PC-9 (cell line): ENCODE data around the gene TRIP13. TPM values are rescaled to one million over a fixed set of nuclear protein-coding genes. Genes with fewer than 3 reads are reported as not detected.
A peak's percentile ranks its signal among the peaks of the same experiment; 100 is the strongest.
"Not testable (repeated sequence)": the region's sequence is repeated elsewhere in the genome, so short reads cannot be mapped to it uniquely, and the experiment has no call there.

Source experiments
- BruUV-seq: library from RNA; stranded (reverse); fragments of 400-500 nt; replicated peaks from 2 replicates; lab custom pipeline; 2021; lab: Mats Ljungman, UMichigan
- CTCF ChIA-PET: fragments of 300-600 bp; sonication (Branson Sonifier 250); formaldehyde crosslinking; loops from one replicate; lab custom pipeline; 2022; ENCODE audit warnings: antibody characterized with exemption; lab: Charles Lee
- POLR2A ChIA-PET: fragments of 300-600 bp; sonication (Branson Sonifier 250); formaldehyde crosslinking; loops from one replicate; lab custom pipeline; 2022; ENCODE audit warnings: antibody characterized with exemption; ENCODE audit not compliant: unreplicated experiment; lab: Charles Lee
- DNase-seq, 2 experiments: peaks; one replicate each; pipeline versions ENCODE4 v3.0.0 to v3.0.0-alpha.2; 2015 to 2022; ENCODE audit warnings: mixed read lengths in 1 of 2
- H2AFZ ChIP-seq: fragments of 200-600 bp; sonication (generic); 2 replicates; pipeline ENCODE4 v1.8.1; 2017; ENCODE audit warnings: antibody characterized with exemption
- H3F3A ChIP-seq: fragments of 200-600 bp; sonication (generic); 2 replicates; pipeline ENCODE4 v1.8.1; 2017; ENCODE audit warnings: antibody characterized with exemption, mild to moderate bottlenecking, low read depth; ENCODE audit not compliant: insufficient read depth
- H3K27ac ChIP-seq: fragments of 200-600 bp; sonication (generic); 2 replicates; pipeline ENCODE4 v1.6.1; 2016; ENCODE audit warnings: mixed run types
- H3K27me3 ChIP-seq: fragments of 200-600 bp; sonication (generic); 2 replicates; pipeline ENCODE4 v1.6.1; 2016; ENCODE audit warnings: low read depth, mixed run types; ENCODE audit not compliant: insufficient read depth
- H3K36me3 ChIP-seq: fragments of 200-600 bp; sonication (generic); 2 replicates; pipeline ENCODE4 v1.6.1; 2016; ENCODE audit warnings: low read depth, mixed run types
- H3K4me1 ChIP-seq: fragments of 200-600 bp; sonication (generic); replicated peaks from 2 replicates; pipeline ENCODE4 v1.6.1; 2016; ENCODE audit warnings: mixed run types; ENCODE audit not compliant: insufficient read depth
- H3K4me2 ChIP-seq: fragments of 200-600 bp; sonication (generic); 2 replicates; pipeline ENCODE4 v1.6.1; 2017; ENCODE audit warnings: mixed run types
- H3K4me3 ChIP-seq: fragments of 200-600 bp; sonication (generic); 2 replicates; pipeline ENCODE4 v1.6.1; 2016; ENCODE audit warnings: mixed run types
- H3K79me2 ChIP-seq: fragments of 200-600 bp; sonication (generic); 2 replicates; pipeline ENCODE4 v1.6.1; 2017; ENCODE audit warnings: low read depth, mixed run types
- H3K9me2 ChIP-seq: fragments of 200-600 bp; sonication (generic); 2 replicates; pipeline ENCODE4 v1.8.1; 2017; ENCODE audit warnings: mild to moderate bottlenecking; ENCODE audit not compliant: insufficient read depth
- H3K9me3 ChIP-seq: fragments of 200-600 bp; sonication (generic); 2 replicates; pipeline ENCODE4 v1.8.1; 2016; ENCODE audit warnings: low read depth; ENCODE audit not compliant: insufficient read depth
- H4K20me1 ChIP-seq: fragments of 200-600 bp; sonication (generic); 2 replicates; pipeline ENCODE4 v1.8.1; 2017; ENCODE audit not compliant: insufficient read depth
- CTCF ChIP-seq: fragments of 200-600 bp; sonication (generic); conservative IDR thresholded peaks from 2 replicates; pipeline ENCODE4 v1.6.1; 2017; ENCODE audit warnings: mixed run types, antibody characterized with exemption, mild to moderate bottlenecking, moderate library complexity
- EZH2 ChIP-seq: fragments of 200-600 bp; sonication (generic); IDR thresholded peaks from 2 replicates; pipeline ENCODE4 v1.8.0; 2017; ENCODE audit warnings: antibody characterized with exemption, low read depth
- intact Hi-C: fragments of 100-400 bp; cut with micrococcal nuclease; formaldehyde crosslinking; loops from one replicate; pipeline ENCODE4 v1.10.0; 2022; ENCODE audit not compliant: unreplicated experiment
- total RNA-seq: library from RNA; stranded (reverse); gene quantifications from 2 replicates; pipeline ENCODE4 v1.2.3, GENCODE V29; 2021

Gene TRIP13
- total RNA-seq, 1 experiment from 2014 or later, result 74.0 TPM

- Histone ChIP-seq H3K27me3 (no peaks in the 10 kb centered on the region), H3K4me1 (no peaks in the 10 kb centered on the region), H3K9me3 (no peaks in the 10 kb centered on the region), H3K9me2 (no peaks in the 10 kb centered on the region), H3F3A (no peaks in the 10 kb centered on the region; the same call in 1 of the 2 replicates), H3K4me3 (no peak overlapping the region), H3K79me2 (no peaks in the 10 kb centered on the region), H3K27ac (no peak overlapping the region), H4K20me1 (peaks cover 3% of the 10 kb centered on the region; the same call in 1 of the 2 replicates), H3K36me3 (no peaks in the 10 kb centered on the region), H2AFZ (no peak overlapping the region), H3K4me2 (no peak overlapping the region)
- TF ChIP-seq CTCF (peak; percentile 96), EZH2 (no peak)
- ChIA-PET CTCF (interaction anchor here (0.7 to 2.0 kb wide), 14 partner anchors 9 to 720 kb away, joined by 3 to 18 read pairs (median 5); no protein-coding TSS in a partner anchor), POLR2A (no interaction called here)
- intact Hi-C loops, result loop anchor here (1.0 kb wide), 7 partner anchors 88 to 722 kb away; no protein-coding TSS in a partner anchor
- no TSS peak for BruUV-seq
- peak; percentile 60 to 95 for DNase-seq
Observed at GRCh38 chr5:923281-923873, 30.7 kb downstream of the TRIP13 start.

GRCh38 chr5:926417-927171 is 33.9 kb downstream of the TRIP13 start:
- TF ChIP-seq EZH2, result no peak
- no peak for TF ChIP-seq CTCF
- Histone ChIP-seq H4K20me1 (peaks cover 3% of the 10 kb centered on the region; the same call in 1 of the 2 replicates), H2AFZ (no peak overlapping the region), H3K27me3 (peaks cover 13% of the 10 kb centered on the region; the same call in 1 of the 2 replicates), H3K4me2 (no peak overlapping the region), H3F3A (no peaks in the 10 kb centered on the region; the same call in 1 of the 2 replicates), H3K9me3 (no peaks in the 10 kb centered on the region), H3K9me2 (no peaks in the 10 kb centered on the region), H3K79me2 (no peaks in the 10 kb centered on the region), H3K27ac (no peak overlapping the region), H3K36me3 (no peaks in the 10 kb centered on the region), H3K4me3 (no peak overlapping the region), H3K4me1 (0 out of 2 replicates have a peak, but pooled peaks cover 6% of the 10 kb centered on the region)
- DNase-seq, result no peak
- intact Hi-C loops, result no loop called here
- ChIA-PET CTCF (interaction anchor here (0.7 kb wide), 1 partner anchor 23 kb away, joined by 3 read pairs; no protein-coding TSS in a partner anchor), POLR2A (no interaction called here)
- BruUV-seq, result no TSS peak

GRCh38 chr5:927172-928015 is 34.7 kb downstream of the TRIP13 start:
- H3K27ac ChIP-seq, result no peak overlapping the region
- no peaks in the 10 kb centered on the region for H3K36me3 ChIP-seq
- H3K9me3 ChIP-seq, result no peaks in the 10 kb centered on the region
- no TSS peak for BruUV-seq
- no peaks in the 10 kb centered on the region; the same call in 1 of the 2 replicates for H3F3A ChIP-seq
- ChIA-PET CTCF (no interaction called here), POLR2A (no interaction called here)
- peaks cover 3% of the 10 kb centered on the region; the same call in 1 of the 2 replicates for H4K20me1 ChIP-seq
- H3K4me3 ChIP-seq, result no peak overlapping the region
- 0 out of 2 replicates have a peak, but pooled peaks cover 6% of the 10 kb centered on the region for H3K4me1 ChIP-seq
- no peaks in the 10 kb centered on the region for H3K79me2 ChIP-seq
- no peaks in the 10 kb centered on the region for H3K9me2 ChIP-seq
- H3K4me2 ChIP-seq, result no peak overlapping the region
- no peak for TF ChIP-seq CTCF
- no peak for TF ChIP-seq EZH2
- no peak overlapping the region for H2AFZ ChIP-seq
- DNase-seq, result no peak
- peaks cover 18% of the 10 kb centered on the region; the same call in 1 of the 2 replicates for H3K27me3 ChIP-seq
- intact Hi-C loops, result no loop called here

- H3K4me2 ChIP-seq, H3K79me2 ChIP-seq, H4K20me1 ChIP-seq, H3F3A ChIP-seq, H3K36me3 ChIP-seq, H2AFZ ChIP-seq, H3K27ac ChIP-seq, H3K9me2 ChIP-seq, intact Hi-C loops, H3K9me3 ChIP-seq, DNase-seq, H3K4me3 ChIP-seq, CTCF ChIA-PET, BruUV-seq, H3K4me1 ChIP-seq, POLR2A ChIA-PET: not testable (repeated sequence)
- H3K27me3 ChIP-seq, result peaks cover 23% of the 10 kb centered on the region; the same call in 1 of the 2 replicates
Observed at GRCh38 chr5:929182-929581, 36.5 kb downstream of the TRIP13 start.
